ENCODE measurements around the gene DLG2. TPM values are rescaled to one million over a fixed set of nuclear protein-coding genes. Genes with fewer than 3 reads are reported as not detected.

The DLG2 gene
- total RNA-seq, 1 donor from 2014 or later: 14.4 TPM

GRCh38 chr11:83982825-83983224, 1644.3 kb downstream of the DLG2 start:
- no peak for DNase-seq

- DNase-seq: no peak
Measured at GRCh38 chr11:83979593-83979992, 1647.6 kb downstream of the DLG2 start.

- no peak for DNase-seq
Measured at GRCh38 chr11:83978942-83979341, 1648.2 kb downstream of the DLG2 start.

- no peak for DNase-seq
Measured at GRCh38 chr11:83976086-83976485, 1651.1 kb downstream of the DLG2 start.

DNA sequence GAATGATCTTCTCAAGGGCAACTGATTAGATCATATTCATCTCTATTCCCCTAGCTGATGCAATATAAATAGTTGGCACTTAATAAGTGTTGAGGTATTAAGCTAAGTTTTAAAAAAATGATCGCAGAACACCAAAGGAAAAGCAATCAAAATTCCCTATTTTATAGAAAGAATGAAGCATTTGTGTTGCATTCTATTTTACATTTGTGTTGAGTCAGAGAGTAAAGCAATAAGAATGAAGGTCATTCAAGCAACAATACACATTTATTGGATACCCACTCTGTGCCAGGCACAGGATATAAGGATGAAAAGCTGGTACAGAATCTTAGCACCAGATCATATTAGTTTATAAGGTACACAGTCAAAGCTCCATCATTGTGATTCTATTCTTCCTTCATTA, 1654.6 kb downstream of the DLG2 start:
- no peak for DNase-seq

DNA sequence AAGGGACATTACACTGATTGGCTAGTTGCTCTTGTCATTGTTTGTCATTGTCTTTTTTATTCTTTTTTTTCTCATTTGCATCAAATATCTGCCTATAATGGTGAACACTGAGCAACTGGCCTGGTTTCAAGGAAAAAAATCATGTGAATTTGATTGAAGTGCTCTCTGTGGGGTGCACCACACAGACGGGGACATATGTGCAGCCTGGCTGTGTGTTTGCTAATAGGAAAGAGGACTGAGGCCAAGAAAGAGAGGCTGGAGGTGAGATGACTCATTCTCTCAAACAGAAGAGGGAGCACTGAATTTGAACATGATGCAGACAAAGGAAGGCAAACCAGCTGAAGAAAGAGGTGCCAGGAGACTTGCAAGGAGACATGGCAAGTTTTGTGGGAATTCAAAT, 1656.1 kb downstream of the DLG2 start:
- no peak for DNase-seq

GRCh38 chr11:83970061-83970671, 1657.0 kb downstream of the DLG2 start:
- no peak for DNase-seq

DNA sequence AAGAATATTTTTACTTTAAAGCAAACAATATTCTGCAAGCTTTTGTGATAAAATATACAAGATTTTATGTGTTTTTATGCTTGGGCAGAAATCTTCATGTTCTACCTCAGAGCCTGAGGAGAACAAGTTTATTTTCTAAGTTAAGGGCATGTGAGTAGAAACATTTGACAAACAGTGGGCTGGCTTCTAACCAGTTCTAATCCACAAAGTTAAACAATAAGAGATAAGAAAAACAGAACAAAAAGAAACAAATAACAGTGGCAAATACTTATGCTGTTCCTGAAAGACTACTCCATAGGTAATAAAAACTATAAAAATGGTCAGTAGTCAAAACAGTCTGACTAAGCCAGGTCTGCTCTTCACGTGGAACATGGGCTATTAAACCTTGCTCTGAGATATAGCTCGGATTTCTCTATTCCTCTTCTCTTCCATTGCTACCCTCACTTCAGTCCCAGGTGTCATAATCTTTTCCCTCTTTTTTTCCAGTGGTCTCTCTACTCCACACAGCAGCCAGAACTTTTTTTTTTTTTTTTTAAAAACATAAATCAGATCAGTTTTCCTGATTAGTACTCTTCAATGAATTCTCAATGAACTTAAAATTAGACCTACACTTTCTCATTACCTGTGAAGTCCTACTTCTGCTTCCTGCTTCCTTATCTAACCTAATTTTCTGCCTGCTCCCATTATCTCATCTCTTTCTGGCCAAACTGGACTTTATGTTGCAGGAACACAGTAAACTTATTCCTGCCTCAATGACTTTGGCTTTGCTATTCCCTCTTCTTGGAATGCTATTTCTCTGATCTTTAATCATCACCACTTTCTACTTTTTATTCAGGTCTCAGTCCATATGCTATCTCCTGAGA, 1669.9 kb downstream of the DLG2 start:
- DNase-seq: no peak

DNA sequence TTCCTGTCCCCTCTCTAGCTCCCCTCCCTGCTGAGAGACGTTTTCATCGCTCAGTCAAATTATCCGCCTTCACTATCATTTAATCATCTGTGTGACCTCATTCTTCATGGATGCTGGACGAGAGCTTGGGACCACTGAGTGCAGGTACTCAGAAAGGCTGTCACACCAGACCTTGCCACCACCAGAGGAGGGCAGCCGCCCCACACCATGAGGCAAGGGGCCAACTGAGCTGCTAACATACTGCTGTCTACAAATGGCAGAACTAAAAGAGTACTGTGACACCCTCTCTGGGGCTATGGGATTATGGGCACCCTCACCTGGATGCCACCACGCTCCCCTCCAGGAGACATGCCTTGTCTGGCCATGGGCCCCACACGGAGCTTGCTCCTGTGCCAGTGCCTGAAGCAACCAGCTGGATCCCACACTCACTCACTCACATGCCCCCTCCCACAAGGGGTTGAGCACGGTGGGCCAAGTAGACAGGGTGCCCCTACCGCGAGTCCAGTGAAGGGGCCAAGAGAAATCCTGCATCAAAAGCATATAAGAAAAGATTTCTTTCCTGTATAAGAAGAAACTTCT, 1670.9 kb downstream of the DLG2 start:
- DNase-seq: no peak

GRCh38 chr11:83954780-83955179, 1672.4 kb downstream of the DLG2 start:
- no peak for DNase-seq

DNA sequence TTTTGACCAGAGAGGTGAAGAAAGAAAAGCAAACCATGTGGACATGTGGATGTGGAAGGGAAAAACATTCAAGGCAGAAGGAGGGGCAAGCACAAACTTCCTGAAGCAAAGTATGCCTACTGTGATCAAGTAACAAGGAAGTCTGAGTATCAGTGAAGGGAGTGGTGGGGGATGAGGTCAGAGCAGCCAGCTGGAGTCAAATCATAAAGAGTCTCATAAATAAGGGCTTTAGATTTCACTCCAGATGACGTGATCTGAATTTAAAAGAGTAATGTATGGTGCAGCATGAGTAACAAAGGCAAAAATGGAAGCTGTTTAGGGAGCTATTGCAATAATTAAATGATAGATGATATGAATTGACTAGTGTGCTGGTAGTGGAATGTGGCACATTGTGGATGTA, 1675.6 kb downstream of the DLG2 start:
- DNase-seq: peak; percentile 24

- no peak for DNase-seq
Measured at GRCh38 chr11:83948200-83948599, 1678.9 kb downstream of the DLG2 start.

GRCh38 chr11:83945976-83946375, 1681.2 kb downstream of the DLG2 start:
- DNase-seq: no peak

DNA sequence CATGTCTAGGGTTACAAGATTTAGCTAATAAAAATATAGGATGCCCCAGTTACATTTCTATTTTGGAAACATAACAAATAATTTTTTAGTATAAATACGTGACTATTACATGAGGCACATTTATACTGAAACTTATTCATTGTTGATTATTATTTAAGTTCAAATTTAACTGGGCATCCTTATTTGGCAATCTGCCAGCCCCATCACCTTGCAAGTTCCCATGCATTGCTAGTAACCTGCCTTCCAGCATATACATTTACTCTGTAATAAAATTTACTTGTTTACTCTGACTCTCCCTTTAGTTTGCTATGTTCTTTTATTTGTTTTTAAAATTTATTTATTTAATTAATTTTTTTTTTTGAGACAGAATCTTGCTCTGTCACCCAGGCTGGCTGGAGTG, 1686.1 kb downstream of the DLG2 start:
- no peak for DNase-seq

DNA sequence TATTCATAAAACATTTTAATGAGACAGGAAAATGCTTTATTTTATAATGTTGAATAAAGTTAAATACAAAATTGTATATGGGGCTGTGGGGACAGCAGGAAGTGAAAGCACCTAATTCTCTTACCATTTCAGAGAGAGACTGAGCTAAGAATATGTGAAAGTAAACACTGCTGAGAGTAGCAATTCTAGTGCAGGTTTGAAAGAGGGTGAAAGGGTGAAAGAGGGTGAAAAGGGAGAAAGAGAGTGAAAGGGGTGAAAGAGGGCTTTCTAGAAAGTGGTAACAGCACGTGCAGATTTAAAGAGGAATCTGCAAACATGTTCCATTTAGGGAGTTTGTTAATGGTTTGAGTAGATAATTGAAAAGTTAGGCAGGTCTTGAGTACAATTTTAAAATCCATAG, 1689.0 kb downstream of the DLG2 start:
- no peak for DNase-seq

GRCh38 chr11:83933008-83933407, 1694.1 kb downstream of the DLG2 start:
- no peak for DNase-seq

- DNase-seq: no peak
Measured at GRCh38 chr11:83927422-83927821, 1699.7 kb downstream of the DLG2 start.

DNA sequence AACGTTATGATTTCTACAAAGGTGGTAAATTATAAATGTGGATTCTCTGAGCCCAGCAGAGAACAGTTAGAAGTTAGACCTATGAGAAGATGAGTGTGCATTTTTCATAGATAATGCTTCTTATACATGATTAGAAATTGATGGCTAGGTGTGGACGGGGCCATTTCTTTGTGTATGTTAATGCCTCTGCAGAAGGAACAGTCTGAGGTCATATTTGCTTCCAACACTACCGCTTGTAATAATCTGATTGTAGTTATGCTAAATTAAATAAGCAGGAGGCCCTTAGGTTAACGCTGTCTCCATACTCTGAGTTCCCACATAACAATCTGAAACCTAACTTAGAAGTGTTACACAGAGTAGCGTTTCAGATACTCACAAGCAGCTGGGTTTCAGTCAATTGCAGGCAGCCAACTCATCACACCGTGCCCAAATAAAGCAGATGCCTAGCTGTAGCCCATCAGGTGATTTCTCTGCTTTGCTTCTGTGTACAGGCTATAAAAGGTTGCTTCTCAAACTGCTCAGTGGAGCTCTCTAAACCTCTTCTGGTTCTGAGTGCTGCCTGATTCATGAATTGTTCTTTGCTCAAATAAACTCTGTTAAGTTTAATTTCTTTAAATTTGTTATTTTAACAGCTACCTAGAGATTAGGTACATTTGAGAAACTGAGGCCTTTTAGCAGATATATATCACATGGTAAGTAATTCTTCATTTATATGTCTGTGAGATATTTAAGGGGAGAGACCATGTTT, 1702.2 kb downstream of the DLG2 start:
- DNase-seq: no peak

GRCh38 chr11:83923961-83924360, 1703.2 kb downstream of the DLG2 start:
- DNase-seq: no peak

DNA sequence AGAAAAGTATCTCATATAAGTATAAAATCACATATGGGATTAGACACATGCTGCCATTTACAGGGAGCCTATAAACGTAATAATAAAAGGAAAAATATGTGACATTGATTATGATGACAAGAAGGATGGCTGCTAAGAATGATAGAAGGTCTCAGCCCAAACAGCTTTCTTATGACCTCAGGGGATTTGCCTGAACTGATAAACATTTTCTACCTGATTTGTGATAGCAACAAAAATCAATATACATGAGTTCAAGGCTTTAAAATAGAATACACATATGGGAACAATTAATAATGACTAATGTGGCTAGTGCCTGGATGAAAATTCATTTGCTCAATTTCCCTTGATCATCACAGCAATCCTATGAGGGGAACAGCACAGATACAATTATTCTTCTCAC, 1704.2 kb downstream of the DLG2 start:
- DNase-seq: no peak

- DNase-seq: no peak
Measured at GRCh38 chr11:83922318-83922717, 1704.8 kb downstream of the DLG2 start.

GRCh38 chr11:83921447-83922192, 1705.5 kb downstream of the DLG2 start:
- DNase-seq: no peak

Data from tongue (tissue), 2 donors.